ENCODE measurements around the gene GCH1.

GCH1 gene

DNA sequence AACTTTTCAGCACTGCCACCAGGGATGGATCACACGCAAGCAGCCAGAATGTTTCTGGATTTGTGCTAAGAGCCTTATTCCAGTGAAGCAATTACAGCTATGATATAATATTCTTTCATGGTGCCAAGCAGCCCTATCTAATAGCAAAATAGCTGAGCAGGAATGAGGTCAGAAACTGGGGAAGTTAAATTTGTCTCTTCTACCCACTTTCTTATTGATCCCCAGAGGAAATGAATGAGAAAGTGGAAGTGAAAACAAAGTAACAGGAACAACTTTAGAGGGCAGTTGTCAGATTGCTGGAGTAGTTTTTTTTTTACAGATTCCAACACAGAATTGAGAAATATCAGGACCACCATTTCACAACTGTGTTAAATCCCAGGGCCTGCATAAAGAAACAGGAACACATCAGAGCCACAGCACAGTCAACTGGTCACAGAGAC lies 44.8 kb downstream of the GCH1 start:
- no peak for DNase-seq

DNA sequence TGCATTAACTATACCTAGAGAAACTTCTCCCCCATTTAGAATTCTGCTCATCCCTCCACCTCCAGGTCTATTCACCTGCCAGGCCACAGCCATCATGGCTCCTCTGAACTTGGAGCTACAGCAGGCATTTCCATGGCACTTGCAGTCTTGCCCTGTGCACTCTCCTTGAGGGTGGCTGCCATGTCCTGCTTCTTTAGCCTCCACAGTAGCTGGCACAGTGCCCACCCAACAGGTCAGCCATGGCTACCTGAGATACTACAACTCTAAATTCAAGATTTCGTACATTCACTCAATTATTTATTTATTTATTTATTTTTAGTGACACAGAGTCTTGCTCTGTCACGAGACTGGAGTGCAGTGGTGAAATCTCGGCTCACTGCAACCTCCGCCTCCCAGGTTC lies 46.5 kb downstream of the GCH1 start:
- DNase-seq = no peak

DNA sequence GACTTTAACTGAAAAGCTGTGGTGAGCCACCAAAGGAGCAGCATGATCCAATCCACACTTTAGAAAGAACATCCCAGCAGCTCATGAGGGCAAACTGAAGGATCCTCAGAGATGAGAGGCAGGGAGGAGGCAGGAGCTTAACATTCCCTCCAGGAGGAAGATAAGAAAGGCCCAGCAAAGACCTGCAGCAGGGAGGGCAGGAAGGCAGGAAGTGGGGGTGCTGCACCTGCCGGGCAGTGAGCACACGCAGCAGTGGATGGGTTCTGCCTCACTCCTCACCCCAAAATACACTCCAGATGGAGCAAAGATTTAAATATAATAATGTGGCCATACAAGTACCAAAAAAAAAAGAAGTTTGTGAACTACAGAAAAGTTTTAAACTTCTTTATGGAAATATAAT lies 48.4 kb downstream of the GCH1 start:
- no peak for DNase-seq

DNA sequence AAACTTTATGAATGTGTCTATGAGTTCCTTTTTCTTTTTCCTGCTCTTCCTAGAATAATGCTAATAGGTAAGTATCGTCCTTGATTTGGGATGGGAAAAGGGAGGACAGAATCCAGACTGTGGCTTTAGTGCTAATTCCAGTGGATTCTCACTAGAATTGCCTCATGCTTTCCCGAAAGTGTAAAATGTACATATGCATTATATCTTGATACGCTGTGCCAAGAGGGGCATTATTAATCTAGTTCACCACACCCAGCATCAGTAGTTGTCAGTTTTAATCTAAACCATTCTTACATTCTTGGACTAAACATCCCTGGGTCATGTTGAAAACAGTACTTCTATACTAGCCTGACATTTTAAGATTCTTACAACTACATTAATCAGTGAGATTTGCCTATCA lies 49.3 kb downstream of the GCH1 start:
- no peak for DNase-seq

DNA sequence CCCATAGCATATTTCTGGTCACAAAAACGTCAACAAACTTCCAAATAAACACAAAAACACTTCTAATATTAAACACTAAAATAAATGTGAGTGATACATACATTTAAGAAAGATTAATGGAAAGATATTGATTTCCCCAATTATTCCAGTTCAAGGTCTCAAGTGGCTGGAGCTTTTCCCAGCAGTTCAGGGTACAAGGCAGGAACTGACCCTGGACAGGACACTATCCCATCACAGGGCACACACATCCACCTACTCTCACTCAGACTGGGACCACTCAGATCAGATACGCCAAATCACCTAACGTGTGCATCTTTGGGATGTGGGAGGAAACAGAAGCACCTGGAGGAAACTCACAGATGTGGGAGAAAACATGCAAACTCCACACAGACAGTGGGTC lies 50.4 kb downstream of the GCH1 start:
- DNase-seq = no peak

DNA sequence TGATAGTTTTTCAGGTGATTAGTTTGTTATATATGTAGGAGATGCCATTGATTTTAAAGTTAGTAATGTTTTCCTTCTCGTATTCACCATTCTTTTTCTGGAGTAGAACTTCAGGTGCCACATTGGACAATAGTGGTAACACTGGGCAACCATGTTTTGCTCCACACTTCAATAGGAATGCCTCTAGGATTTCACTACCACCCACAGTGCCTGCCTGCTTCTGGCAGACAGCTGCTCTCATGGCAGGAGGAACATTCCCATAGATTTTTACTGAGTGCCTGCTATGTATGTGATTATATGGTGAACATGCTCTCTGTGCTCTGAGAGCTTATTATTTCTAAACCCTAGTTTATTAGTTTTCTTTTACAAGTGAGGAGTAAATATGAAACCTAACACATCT lies 53.7 kb downstream of the GCH1 start:
- no peak for DNase-seq

DNA sequence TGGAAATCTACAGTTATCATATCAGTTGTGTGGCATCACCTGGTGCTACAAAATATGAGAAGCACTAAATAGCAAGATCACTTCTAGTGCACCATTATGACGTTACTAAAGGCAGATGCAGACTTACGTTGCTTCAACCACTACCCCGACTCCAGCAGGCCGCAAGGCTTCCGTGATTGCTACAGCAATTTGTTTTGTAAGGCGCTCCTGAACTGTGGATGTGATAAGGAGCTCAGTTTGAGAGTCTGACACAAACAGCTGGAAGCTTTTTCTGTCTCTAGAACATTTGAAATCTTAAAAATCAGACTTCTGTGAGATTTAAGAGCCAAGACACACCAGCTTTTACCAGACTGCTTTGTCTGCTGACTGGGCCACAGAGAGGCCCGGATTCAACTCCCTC lies 57.0 kb downstream of the GCH1 start:
- DNase-seq = no peak

DNA sequence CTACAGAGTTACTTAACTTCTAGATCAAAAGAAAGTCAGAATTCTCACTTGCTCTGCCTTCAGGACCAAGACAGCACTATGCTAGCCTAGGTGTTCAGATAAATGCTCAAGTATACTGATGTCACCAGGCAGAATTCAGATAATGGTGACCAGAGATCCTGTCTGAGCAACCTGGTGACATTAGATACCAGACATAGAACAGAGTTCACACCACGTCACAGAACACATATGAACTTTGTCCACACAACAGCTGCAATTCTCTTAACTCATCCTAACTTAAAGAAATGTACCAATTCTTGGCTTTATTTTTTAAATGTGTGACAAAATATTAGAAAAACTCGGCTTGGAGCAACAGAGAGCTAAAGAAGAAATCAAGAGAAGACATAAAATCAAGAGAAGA lies 58.1 kb downstream of the GCH1 start:
- DNase-seq = no peak

DNA sequence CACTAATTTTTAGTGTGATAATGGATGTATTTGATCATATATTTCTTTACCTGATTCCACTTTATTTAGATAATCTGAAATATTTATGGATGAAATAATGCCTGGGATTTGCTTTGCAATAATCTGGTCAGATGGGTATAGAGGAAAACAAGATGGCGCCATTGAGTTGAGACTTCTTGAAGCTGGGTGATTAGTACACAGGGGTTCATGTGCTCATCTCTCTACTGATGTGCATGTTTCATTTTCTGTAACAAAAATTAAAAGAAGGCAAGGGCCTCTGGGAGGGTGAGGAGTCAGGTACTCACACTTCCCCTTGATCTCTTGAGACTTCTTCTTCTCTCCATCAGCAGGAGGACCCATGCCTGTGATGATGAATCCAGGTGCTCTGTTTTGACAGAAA lies 61.8 kb downstream of the GCH1 start:
- DNase-seq = no peak

DNA sequence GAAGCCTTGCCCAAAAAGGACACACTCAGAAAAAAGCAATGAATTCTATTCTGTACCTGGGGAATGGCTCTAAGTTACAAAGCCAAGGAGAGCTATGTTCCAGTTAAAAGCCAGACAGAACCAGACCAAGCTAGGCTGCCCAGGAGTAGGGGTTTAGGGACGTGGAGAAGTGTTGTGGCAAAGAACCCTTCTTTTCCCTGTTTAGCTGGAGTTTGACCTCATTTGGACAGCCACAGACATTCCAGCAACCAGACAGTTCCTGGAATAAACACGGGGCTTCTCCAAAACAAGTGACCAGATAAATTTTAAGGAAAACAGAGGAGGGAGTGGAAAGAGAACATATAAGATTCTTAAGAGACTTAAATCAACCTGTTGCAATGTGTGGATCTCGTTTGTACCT lies 62.3 kb downstream of the GCH1 start:
- DNase-seq = no peak

DNA sequence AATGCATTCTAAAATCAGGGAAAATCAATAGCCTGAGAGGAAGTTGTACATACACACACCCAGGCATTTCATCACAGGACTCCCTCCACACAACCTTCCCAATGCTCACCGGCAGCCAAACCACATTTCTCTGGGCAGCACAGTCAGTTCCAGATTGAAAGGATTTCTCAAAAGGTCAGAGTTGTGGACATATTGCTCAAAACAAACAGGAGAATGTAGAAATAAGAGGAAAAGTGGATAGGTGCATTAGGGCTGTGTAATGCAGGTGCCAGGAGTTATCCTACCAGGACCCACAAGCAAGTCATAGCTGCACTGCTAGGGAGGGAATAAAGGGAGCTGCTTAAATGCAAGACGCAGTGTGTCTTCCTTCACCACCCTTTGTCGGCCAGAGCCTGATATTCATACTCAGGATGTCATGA lies 62.9 kb downstream of the GCH1 start:
- DNase-seq = no peak

DNA sequence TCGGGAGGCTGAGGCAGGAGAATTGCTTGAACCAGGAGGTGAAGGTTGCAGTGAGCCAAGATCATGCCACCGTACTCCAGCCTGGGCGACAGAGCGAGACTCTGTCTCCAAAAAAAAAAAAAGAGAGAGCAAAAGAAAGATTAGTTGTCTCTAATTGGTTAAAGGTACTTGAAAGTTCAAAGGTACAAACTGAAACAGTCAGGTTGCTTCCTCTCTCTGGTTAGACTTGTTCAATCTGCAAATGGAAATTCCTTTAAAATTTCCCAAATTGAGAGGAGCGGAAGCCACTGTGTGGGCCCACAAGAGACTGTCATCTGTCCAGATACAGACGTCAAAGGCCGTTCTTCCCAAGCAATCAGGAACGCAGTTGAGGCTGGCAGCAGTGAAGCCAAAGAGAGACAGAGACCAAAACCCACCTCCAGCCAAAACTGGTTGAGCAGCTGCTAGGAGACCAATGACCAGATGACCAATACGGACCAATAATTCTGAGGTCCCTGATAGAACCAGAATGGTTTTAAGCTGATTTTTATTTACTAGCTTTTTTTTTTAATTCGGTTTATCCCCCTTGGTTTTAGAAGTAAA lies 63.6 kb downstream of the GCH1 start:
- no peak for DNase-seq

DNA sequence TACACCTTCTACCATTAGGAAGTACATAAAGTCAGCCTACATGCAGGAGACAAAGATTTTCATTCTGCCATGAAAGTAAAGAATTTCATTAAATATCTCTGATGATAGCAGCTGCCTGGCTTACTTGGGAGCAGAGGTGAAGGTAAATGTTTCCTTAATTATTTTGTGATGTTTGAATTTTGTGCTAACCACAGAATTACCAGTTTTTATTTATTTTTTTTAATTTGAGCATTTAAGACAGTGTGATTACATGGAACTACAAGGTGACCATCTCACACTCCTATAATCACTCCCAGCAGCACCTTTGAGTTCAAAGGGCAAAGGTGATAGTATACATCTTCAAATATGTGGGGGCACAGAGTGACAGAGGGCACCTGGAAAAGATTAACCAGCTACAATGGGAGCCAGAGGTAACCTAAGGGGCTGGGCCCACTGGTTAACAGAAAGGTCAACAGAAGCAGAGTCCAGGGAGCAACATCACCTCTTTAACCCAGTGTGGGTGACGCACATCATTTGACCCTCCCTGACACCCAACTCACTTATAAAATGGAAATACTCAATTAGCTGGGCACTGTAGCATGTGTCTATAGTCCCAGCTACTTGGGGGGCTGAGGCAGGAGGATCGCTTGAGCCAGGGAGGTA lies 65.0 kb downstream of the GCH1 start:
- DNase-seq = no peak

DNA sequence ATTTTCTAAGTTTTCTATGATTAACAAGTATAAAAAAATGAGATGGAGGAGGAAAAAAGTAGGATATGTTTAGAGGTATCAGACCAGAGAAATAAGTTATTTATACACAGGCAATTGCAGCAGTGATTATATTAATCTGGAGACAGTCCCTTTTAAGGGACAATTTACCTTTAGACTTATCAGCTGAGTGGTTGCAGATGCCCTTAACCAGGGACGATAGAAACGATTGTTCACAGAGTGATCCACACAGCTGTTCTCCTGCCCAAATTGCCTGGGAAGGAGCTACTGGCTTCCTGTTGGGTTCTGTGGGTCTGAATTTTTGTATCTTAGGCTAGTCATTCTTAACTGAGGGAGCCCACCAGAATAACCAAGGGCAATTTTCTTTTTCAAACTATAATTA lies 66.4 kb downstream of the GCH1 start:
- no peak for DNase-seq

DNA sequence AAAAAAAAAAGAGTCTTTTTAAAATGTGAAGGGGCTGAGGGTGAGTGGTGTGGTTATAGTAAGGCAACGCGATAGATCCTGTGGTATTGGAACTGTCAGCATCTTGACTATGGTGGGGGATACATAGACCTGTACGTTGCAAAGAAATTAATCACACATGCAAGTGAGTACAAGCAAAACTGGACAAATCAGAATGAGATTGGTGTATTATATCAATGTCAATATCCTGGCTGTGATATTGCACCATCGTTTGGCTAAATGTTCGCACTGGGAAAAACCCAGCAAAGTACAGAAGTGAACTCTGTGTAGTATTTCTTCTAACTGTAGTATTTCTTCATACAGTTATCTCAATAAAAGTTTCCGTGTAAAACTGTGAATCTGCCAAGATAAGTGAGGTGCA lies 67.9 kb downstream of the GCH1 start:
- no peak for DNase-seq

DNA sequence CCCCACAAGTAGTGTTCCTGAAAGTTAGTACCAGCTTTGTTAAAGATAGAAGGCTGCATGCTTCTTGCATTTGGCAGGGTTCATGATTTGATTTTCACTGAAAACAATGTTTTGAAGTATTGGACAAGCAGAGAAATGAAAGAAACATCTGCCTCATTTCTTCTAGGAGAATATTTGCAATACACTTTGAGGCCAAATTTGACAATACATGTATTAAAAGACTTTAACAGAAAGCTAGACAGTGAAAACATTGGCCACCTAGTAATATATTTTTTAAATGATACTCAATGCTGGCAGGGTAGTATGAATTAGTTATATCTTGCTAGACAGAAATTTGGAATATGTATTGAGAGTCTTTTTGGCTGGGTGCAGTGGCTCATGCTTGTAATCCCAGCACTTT lies 68.5 kb downstream of the GCH1 start:
- no peak for DNase-seq

DNA sequence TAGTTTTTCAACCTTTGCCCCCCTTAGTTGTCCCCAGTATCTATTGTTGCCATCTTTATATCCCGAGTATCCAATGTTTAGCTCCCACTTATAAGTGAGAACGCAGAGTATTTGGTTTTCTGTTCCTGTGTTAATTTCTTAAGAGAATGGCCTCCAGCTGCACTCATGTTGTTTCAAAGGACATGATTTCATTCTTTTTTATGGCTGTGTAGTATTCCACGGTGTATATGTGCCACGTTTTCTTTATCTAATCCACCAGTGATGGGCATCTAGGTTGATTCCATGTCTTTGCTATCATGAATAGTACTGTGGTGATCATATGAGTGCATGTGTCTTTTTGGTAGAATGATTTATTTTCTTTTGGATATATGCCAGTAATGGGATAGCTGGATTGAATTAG lies 72.0 kb downstream of the GCH1 start:
- DNase-seq = no peak

DNA sequence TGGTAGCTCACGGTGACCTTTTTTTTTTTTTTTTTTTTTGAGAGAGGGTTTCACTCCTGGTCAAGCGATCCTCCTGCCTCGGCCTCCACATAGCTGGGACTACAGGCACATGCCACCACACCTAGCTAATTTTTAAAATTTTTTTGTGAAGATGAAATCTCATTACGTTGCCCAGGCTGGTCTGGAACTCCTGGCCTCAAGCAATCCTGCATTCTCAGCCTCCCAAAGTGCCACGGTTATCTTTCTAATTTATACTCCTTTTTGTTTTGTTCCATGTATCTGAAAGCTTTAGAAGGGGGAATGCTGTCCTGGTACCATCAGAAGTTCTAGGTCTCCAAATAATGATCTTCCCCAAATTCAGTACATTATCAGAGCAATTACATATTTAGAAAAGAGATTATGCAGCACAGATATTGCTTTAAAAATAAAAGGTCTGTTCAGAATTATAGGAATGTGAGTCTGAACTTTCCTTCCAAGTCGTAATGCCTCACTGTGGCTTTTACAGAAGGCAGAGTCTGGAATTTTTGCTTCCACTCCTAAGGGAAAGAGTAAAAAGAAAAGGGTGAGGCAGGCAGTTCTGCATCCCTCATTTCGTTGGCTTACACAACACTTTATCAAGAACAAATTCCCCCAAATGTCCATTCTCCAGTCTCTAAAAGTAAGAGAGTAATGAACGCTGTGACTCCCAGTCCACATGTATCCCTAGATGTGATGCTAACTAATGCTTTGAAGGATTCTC lies 73.0 kb downstream of the GCH1 start:
- no peak for DNase-seq

DNA sequence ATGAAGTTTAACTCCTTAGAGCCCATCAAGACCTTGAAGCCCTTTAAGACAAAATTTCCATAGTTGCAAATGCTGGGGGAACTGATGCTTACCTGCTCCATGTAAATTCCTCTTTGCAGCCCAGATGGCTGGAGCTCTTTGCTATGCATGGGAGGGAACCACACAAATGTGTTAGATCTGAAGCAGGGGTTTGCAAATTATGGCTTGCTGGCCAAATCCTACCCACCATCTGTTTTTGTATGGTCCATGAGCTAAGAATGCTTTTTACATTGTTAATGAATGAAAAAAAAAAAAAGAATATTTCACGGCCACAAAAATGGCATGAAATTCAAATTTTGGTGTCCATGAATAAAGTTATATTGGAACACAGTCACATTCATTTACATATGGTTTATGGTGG lies 74.6 kb downstream of the GCH1 start:
- no peak for DNase-seq

DNA sequence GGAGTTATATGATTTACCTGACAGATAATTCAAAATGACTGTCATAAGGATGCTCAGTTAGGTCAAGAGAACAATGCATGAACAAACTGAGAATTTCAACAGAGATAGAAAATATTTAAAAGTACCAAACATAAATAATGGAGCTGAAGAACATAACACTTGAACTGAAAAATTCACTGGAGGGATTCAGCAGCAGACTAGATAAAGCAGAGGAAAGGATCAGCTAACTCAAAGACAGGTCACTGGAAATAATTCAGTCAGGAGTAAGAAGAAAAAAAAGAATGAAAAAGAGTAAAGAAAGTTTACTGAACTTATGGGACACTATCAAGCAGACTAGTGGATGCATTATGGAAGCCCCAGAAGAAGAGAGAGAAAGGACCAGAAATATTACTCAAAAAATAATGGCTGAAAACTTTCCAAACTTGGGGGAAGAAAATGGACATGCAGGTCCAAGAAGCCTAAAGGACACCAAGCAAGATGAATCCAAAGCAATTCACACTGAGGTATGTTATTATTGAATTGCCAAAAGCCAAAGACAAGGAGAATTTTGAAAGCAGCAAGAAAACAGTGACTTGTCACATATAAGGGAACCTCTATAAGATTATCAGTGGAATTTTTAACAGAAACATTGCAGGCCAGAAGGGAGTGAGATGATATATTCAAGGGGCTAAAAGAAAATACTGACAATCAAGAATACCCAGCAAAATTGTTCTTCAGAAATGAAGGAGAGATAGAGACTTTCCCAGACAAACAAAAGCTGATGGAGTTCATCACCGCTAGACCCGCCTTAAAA lies 78.7 kb downstream of the GCH1 start:
- no peak for DNase-seq

DNA sequence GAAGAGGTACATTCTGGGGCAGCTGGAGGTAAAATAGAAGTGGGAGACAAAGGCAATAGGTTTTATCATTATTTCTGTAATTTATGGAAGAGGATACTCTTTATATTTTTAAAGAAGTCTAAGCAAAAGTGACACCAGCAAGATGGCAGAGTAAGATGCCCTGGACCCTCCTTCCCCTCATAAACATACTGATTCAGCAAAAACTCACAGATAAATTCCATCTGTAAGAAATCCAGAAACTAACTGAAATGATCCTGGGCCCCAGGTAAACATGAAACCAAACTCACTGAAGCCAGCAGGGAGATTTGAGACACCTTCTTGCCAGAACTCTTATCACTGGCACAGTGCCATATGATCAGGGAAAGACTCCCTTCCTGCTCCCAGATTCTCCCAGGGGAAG lies 79.9 kb downstream of the GCH1 start:
- no peak for DNase-seq

DNA sequence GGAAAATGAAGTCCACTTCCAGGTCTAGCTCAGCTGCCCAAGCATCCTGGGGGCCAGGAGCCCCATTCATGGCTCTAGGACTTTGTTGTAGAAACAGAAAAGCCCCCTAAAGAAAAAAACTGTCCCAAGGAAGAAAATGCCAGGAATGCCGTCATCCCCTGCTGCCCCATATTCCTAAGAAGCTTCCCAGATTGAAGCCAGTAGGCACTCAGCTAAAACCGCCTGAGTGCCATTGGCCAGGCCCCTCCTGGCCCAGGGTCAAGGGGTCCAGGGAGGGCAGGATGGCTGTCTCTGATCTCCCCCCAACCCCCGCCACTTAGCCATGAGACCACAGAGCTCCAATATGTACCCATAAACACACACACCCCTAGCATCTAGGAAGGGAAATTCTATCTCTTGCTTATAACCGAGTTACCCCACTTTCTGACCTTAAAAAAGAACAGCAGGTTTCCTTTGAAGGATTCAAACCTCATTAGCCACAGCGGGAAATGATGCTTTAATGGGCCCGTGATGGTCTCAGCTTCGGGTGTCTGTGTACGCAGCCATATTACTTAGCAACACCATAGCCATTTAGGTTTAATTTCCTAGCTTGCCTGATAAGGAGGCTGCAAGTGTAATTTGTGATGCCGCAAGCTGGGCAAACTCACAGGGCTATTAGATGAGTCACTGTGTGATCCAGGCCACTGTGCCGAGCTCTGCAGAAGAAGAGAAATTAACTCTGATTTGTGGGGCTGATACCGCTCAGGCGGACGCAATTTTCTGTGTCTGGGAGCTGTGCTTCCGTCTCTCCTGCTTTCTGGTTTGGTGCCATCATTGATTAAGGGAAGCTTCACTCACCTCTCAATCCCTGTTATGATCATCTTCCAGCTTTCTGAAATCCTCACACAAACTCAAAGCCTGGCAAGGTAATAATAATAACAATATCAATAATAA lies 84.2 kb downstream of the GCH1 start:
- DNase-seq = no peak

DNA sequence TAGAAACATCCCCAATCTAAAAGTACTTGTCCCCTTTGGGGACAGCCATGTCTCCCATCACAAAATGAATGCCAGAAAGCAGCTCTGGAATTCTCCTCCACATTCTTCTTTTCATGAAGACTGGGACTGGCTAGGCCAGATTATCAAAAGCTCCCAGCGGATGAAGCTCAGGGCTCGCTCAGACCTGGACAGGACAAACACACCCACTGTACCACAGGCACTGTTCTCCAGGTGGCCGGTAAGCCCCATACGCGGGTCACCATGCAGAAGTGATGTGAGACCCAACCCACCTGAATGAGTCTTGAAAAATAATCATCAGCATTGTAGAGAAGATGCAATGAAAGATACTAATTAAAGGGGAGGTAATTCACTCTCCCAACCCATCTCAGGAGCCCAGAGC lies 85.1 kb downstream of the GCH1 start:
- no peak for DNase-seq
